Common myeloid progenitor, CD34-positive (primary cell): ENCODE data around the gene IFIT3.

Experiments
- CTCF ChIA-PET: fragments of 350-600 bp; sonication (Branson Sonifier 250); formaldehyde crosslinking; loops from one replicate; lab custom pipeline; 2021; ENCODE audit warnings: antibody characterized with exemption; lab: Charles Lee
- POLR2A ChIA-PET: fragments of 350-600 bp; sonication (Branson Sonifier 250); formaldehyde crosslinking; loops from one replicate; lab custom pipeline; 2021; ENCODE audit warnings: antibody characterized with exemption; lab: Charles Lee
- DNase-seq, 3 donors: peaks; one replicate each; pipeline versions ENCODE4 v3.0.0 to v3.0.0-alpha.2; 2013
- H3K27ac ChIP-seq, 2 experiments: 1 replicate in 1 of 2; 2 replicates in 1 of 2; pipeline ENCODE4 v1.7.0; 2013; ENCODE audit warnings: inconsistent platforms in 2 of 2, low read length in 2 of 2, mild to moderate bottlenecking in 2 of 2, low read depth in 1 of 2, moderate library complexity in 1 of 2; ENCODE audit not compliant: severe bottlenecking in 2 of 2, insufficient read depth in 1 of 2, poor library complexity in 1 of 2
- H3K27me3 ChIP-seq, 5 experiments: replicated peaks in 2 of 5; 1 replicate in 3 of 5; 2 replicates in 2 of 5; pipeline versions ENCODE4 v1.6.1 to v1.7.0; 2013; ENCODE audit warnings: low read length in 4 of 5, mild to moderate bottlenecking in 2 of 5, moderate library complexity in 2 of 5, inconsistent platforms in 1 of 5; ENCODE audit not compliant: insufficient read depth in 5 of 5, control insufficient read depth in 4 of 5
- H3K36me3 ChIP-seq, 4 experiments: 1 replicate in 2 of 4; 2 replicates in 2 of 4; pipeline versions ENCODE4 v1.6.1 to v1.7.0; 2013; ENCODE audit warnings: low read length in 3 of 4, control low read depth in 1 of 4, mild to moderate bottlenecking in 1 of 4; ENCODE audit not compliant: control insufficient read depth in 4 of 4, insufficient read depth in 4 of 4
- H3K4me1 ChIP-seq, 4 experiments: 1 replicate in 3 of 4; 2 replicates in 1 of 4; pipeline versions ENCODE4 v1.6.1 to v1.7.1; 2013; ENCODE audit warnings: low read length in 3 of 4, mild to moderate bottlenecking in 3 of 4, control low read depth in 1 of 4, inconsistent platforms in 1 of 4, moderate library complexity in 1 of 4; ENCODE audit not compliant: control insufficient read depth in 4 of 4, insufficient read depth in 4 of 4; ENCODE audit errors: control extremely low read depth in 1 of 4
- H3K4me3 ChIP-seq, 7 experiments: 1 replicate in 4 of 7; 2 replicates in 3 of 7; pipeline versions ENCODE4 v1.5.1 to v1.7.0; 2013; ENCODE audit warnings: mild to moderate bottlenecking in 7 of 7, low read length in 6 of 7, moderate library complexity in 6 of 7, inconsistent platforms in 2 of 7, low read depth in 2 of 7, control low read depth in 1 of 7; ENCODE audit not compliant: insufficient read depth in 4 of 7, control insufficient read depth in 1 of 7; ENCODE audit errors: extremely low read depth in 1 of 7
- H3K9me3 ChIP-seq, 5 experiments: 1 replicate in 4 of 5; 2 replicates in 1 of 5; pipeline versions ENCODE4 v1.6.1 to v1.7.1; 2013; ENCODE audit warnings: low read length in 4 of 5, mild to moderate bottlenecking in 2 of 5, inconsistent platforms in 1 of 5, low read depth in 1 of 5, moderate library complexity in 1 of 5; ENCODE audit not compliant: control insufficient read depth in 4 of 5, insufficient read depth in 2 of 5; ENCODE audit errors: control extremely low read depth in 1 of 5
- WGBS: methylation state at CpG from one replicate; pipeline ENCODE4 v1.1.5; 2013; ENCODE audit not compliant: insufficient coverage; 5-methylcytosine and 5-hydroxymethylcytosine counted together

IFIT3 gene

GRCh38 chr10:89338713-89339112 lies 10.9 kb downstream of the IFIT3 start:
- 100% methylated on average over 2 of the region's 3 CpGs for WGBS
- ChIA-PET CTCF (interaction anchor here (1.3 to 1.6 kb wide), 2 partner anchors 9 to 30 kb away, joined by 4 read pairs; no protein-coding TSS in a partner anchor), POLR2A (no interaction called here)
- DNase-seq, result no peak
- H3K27me3 ChIP-seq, result no peaks in the 10 kb centered on the region
- no peaks in the 10 kb centered on the region for H3K9me3 ChIP-seq
- peaks cover 10 to 26% (median 14%) of the 10 kb centered on the region in 4 experiments for H3K36me3 ChIP-seq
- no peak overlapping the region for H3K27ac ChIP-seq
- H3K4me1 ChIP-seq, result peaks cover 1 to 6% (median 5%) of the 10 kb centered on the region in 4 experiments
- H3K4me3 ChIP-seq, result no peak overlapping the region

- no peaks in the 10 kb centered on the region for H3K4me1 ChIP-seq
- no peak overlapping the region for H3K4me3 ChIP-seq
- 100% methylated on average over 2 of the region's 4 CpGs for WGBS
- ChIA-PET CTCF (interaction anchor here (1.3 to 1.6 kb wide), 2 partner anchors 10 to 29 kb away, joined by 4 read pairs; no protein-coding TSS in a partner anchor), POLR2A (no interaction called here)
- H3K27ac ChIP-seq, result no peak overlapping the region
- H3K27me3 ChIP-seq, result no peaks in the 10 kb centered on the region
- peaks cover 10 to 26% (median 14%) of the 10 kb centered on the region in 4 experiments for H3K36me3 ChIP-seq
- no peaks in the 10 kb centered on the region for H3K9me3 ChIP-seq
- no peak for DNase-seq
These were observed 12.1 kb downstream of the IFIT3 start for GRCh38 chr10:89339875-89340274.

- H3K9me3 ChIP-seq, result no peaks in the 10 kb centered on the region
These were observed 13.9 kb downstream of the IFIT3 start for GRCh38 chr10:89341649-89342048.

GRCh38 chr10:89342206-89342958 lies 14.6 kb downstream of the IFIT3 start:
- H3K4me3 ChIP-seq, result no peak overlapping the region
- ChIA-PET CTCF (interaction anchor here (1.3 kb wide), 1 partner anchor 40 kb away, joined by 4 read pairs; the partner anchor contains the start of gene IFIT2), POLR2A (no interaction called here)
- H3K36me3 ChIP-seq, result peaks cover 10 to 25% (median 14%) of the 10 kb centered on the region in 4 experiments
- H3K9me3 ChIP-seq, result no peaks in the 10 kb centered on the region
- DNase-seq, result no peak
- peaks cover 0 to 6% (median 2%) of the 10 kb centered on the region in 4 experiments for H3K4me1 ChIP-seq
- WGBS, result 100% methylated on average over 2 of the region's 3 CpGs
- H3K27me3 ChIP-seq, result no peaks in the 10 kb centered on the region
- H3K27ac ChIP-seq, result no peak overlapping the region

More at GRCh38 chr10:89341649-89342048, 13.9 kb downstream of the IFIT3 start:
- CTCF ChIA-PET, result interaction anchor here (1.0 to 1.3 kb wide), 3 partner anchors 17 to 40 kb away, joined by 3 to 4 read pairs (median 3); partner anchors contain the start of gene IFIT2
- H3K27ac ChIP-seq, result no peak overlapping the region
- DNase-seq, result no peak
- POLR2A ChIA-PET, result no interaction called here
- H3K4me3 ChIP-seq, result no peak overlapping the region
- peaks cover 0 to 4% (median under 1%) of the 10 kb centered on the region in 4 experiments for H3K4me1 ChIP-seq
- WGBS, result 100% methylated on average over 1 of the region's 3 CpGs
- no peaks in the 10 kb centered on the region for H3K27me3 ChIP-seq
- H3K36me3 ChIP-seq, result peaks cover 10 to 26% (median 14%) of the 10 kb centered on the region in 4 experiments

- WGBS, result 100% methylated on average over 4 of the region's 5 CpGs
- H3K27ac ChIP-seq, result no peak overlapping the region
- H3K27me3 ChIP-seq, result no peaks in the 10 kb centered on the region
- no peak overlapping the region for H3K4me3 ChIP-seq
- ChIA-PET CTCF (interaction anchor here (0.8 to 1.4 kb wide), 3 partner anchors 11 to 41 kb away, joined by 3 to 5 read pairs (median 4); partner anchors contain the start of gene IFIT2), POLR2A (no interaction called here)
- H3K36me3 ChIP-seq, result peaks cover 9 to 18% (median 13%) of the 10 kb centered on the region in 4 experiments
- peaks cover under 1 to 13% (median 5%) of the 10 kb centered on the region in 4 experiments for H3K4me1 ChIP-seq
- no peak for DNase-seq
- H3K9me3 ChIP-seq, result no peaks in the 10 kb centered on the region
These were observed 15.4 kb downstream of the IFIT3 start for GRCh38 chr10:89343089-89343767.

GRCh38 chr10:89344156-89344555 lies 16.4 kb downstream of the IFIT3 start:
- no CpG with 5 or more reads among the region's 2 CpGs for WGBS
- Histone ChIP-seq H3K36me3 (peaks cover 4 to 8% (median 6%) of the 10 kb centered on the region in 4 experiments), H3K4me3 (no peak overlapping the region), H3K27me3 (no peaks in the 10 kb centered on the region), H3K27ac (no peak overlapping the region), H3K4me1 (peaks cover 4 to 16% (median 7%) of the 10 kb centered on the region in 4 experiments), H3K9me3 (no peaks in the 10 kb centered on the region)
- CTCF ChIA-PET, result interaction anchor here (0.8 to 1.4 kb wide), 2 partner anchors 12 to 25 kb away, joined by 3 to 5 read pairs; no protein-coding TSS in a partner anchor
- POLR2A ChIA-PET, result no interaction called here
- no peak for DNase-seq
